Activated naive CD4-positive, alpha-beta T cell treated with anti-CD3 and anti-CD28 coated beads, Interleukin-2, amount 10 ng/mL, durations not matched to agents 7 days and 5 days (primary cell): ENCODE results near the gene AKAP11.

ENCODE experiments used
- CTCF ChIA-PET: fragments of 350-600 bp; sonication (Branson Sonifier 250); formaldehyde crosslinking; loops from one replicate; lab custom pipeline; 2021; ENCODE audit warnings: antibody characterized with exemption; lab: Charles Lee
- DNase-seq: peaks from one replicate; pipeline ENCODE4 v3.0.0-alpha.2; 2020
- H3K27ac Mint-ChIP-seq: one replicate; pipeline ENCODE4 v1.8.0; 2021; ENCODE audit warnings: mild to moderate bottlenecking, moderate library complexity, mixed read lengths
- H3K27me3 Mint-ChIP-seq: one replicate; pipeline ENCODE4 v1.8.0; 2021; ENCODE audit warnings: mild to moderate bottlenecking, mixed read lengths
- H3K36me3 Mint-ChIP-seq: one replicate; pipeline ENCODE4 v1.8.0; 2021; ENCODE audit warnings: mixed read lengths
- H3K4me1 Mint-ChIP-seq: one replicate; pipeline ENCODE4 v1.8.0; 2021; ENCODE audit warnings: mixed read lengths
- H3K4me3 Mint-ChIP-seq: one replicate; pipeline ENCODE4 v1.8.0; 2021; ENCODE audit warnings: mild to moderate bottlenecking, moderate library complexity, mixed read lengths
- H3K9me3 Mint-ChIP-seq: one replicate; pipeline ENCODE4 v1.8.0; 2021; ENCODE audit warnings: mixed read lengths

The AKAP11 gene

GRCh38 chr13:42333613-42334328, 61.8 kb downstream of the AKAP11 start:
- no peak for DNase-seq
- no peaks in the 10 kb centered on the region for H3K9me3 Mint-ChIP-seq
- no peak overlapping the region for H3K4me3 Mint-ChIP-seq
- H3K27me3 Mint-ChIP-seq: peaks cover 3% of the 10 kb centered on the region
- CTCF ChIA-PET: interaction anchor here (0.6 to 1.5 kb wide), 18 partner anchors 11 to 265 kb away, joined by 3 to 38 read pairs (median 4); no protein-coding TSS in a partner anchor
- peaks cover 6% of the 10 kb centered on the region for H3K36me3 Mint-ChIP-seq
- peaks cover 31% of the 10 kb centered on the region for H3K4me1 Mint-ChIP-seq
- H3K27ac Mint-ChIP-seq: no peak overlapping the region

- no peak for DNase-seq
- H3K27ac Mint-ChIP-seq: no peak overlapping the region
- H3K4me1 Mint-ChIP-seq: peaks cover 25% of the 10 kb centered on the region
- peaks cover 3% of the 10 kb centered on the region for H3K27me3 Mint-ChIP-seq
- no peak overlapping the region for H3K4me3 Mint-ChIP-seq
- CTCF ChIA-PET: interaction anchor here (0.6 to 1.5 kb wide), 18 partner anchors 11 to 264 kb away, joined by 3 to 38 read pairs (median 4); no protein-coding TSS in a partner anchor
- no peaks in the 10 kb centered on the region for H3K9me3 Mint-ChIP-seq
- peaks cover 5% of the 10 kb centered on the region for H3K36me3 Mint-ChIP-seq
Measured at GRCh38 chr13:42334329-42334706, 62.4 kb downstream of the AKAP11 start.

GRCh38 chr13:42337808-42338600, 66.1 kb downstream of the AKAP11 start:
- Mint-ChIP-seq H3K4me1 (peaks cover 23% of the 10 kb centered on the region), H3K9me3 (peaks cover 2% of the 10 kb centered on the region), H3K27ac (no peak overlapping the region), H3K36me3 (no peaks in the 10 kb centered on the region), H3K27me3 (peaks cover 3% of the 10 kb centered on the region), H3K4me3 (no peak overlapping the region)
- CTCF ChIA-PET: interaction anchor here (0.9 kb wide), 1 partner anchor 137 kb away, joined by 3 read pairs; no protein-coding TSS in a partner anchor
- DNase-seq: no peak

- CTCF ChIA-PET: interaction anchor here (1.4 kb wide), 1 partner anchor 11 kb away, joined by 6 read pairs; no protein-coding TSS in a partner anchor
Measured at GRCh38 chr13:42345367-42345766, 73.4 kb downstream of the AKAP11 start.

GRCh38 chr13:42348576-42348975, 76.6 kb downstream of the AKAP11 start:
- DNase-seq: no peak
- H3K27ac Mint-ChIP-seq: no peak overlapping the region
- peaks cover 27% of the 10 kb centered on the region for H3K4me1 Mint-ChIP-seq
- peaks cover 3% of the 10 kb centered on the region for H3K27me3 Mint-ChIP-seq
- H3K9me3 Mint-ChIP-seq: no peaks in the 10 kb centered on the region
- CTCF ChIA-PET: no interaction called here
- H3K4me3 Mint-ChIP-seq: no peak overlapping the region
- H3K36me3 Mint-ChIP-seq: peaks cover 2% of the 10 kb centered on the region

More at GRCh38 chr13:42345367-42345766, 73.4 kb downstream of the AKAP11 start:
- no peak for DNase-seq
- peaks cover 27% of the 10 kb centered on the region for H3K4me1 Mint-ChIP-seq
- H3K36me3 Mint-ChIP-seq: peaks cover 2% of the 10 kb centered on the region
- no peak overlapping the region for H3K4me3 Mint-ChIP-seq
- no peak overlapping the region for H3K27ac Mint-ChIP-seq
- H3K9me3 Mint-ChIP-seq: peaks cover 2% of the 10 kb centered on the region
- peaks cover 3% of the 10 kb centered on the region for H3K27me3 Mint-ChIP-seq

GRCh38 chr13:42350141-42350540, 78.2 kb downstream of the AKAP11 start:
- no peaks in the 10 kb centered on the region for H3K9me3 Mint-ChIP-seq
- H3K36me3 Mint-ChIP-seq: peaks cover 2% of the 10 kb centered on the region
- H3K4me1 Mint-ChIP-seq: peaks cover 39% of the 10 kb centered on the region
- H3K4me3 Mint-ChIP-seq: no peak overlapping the region
- H3K27me3 Mint-ChIP-seq: peaks cover 3% of the 10 kb centered on the region
- no peak for DNase-seq
- no peak overlapping the region for H3K27ac Mint-ChIP-seq
- CTCF ChIA-PET: no interaction called here

- Mint-ChIP-seq H3K36me3 (peaks cover 2% of the 10 kb centered on the region), H3K4me1 (peaks cover 43% of the 10 kb centered on the region), H3K4me3 (peak overlapping the region; percentile 24), H3K27ac (peak overlapping the region; percentile 92), H3K9me3 (no peaks in the 10 kb centered on the region), H3K27me3 (peaks cover 3% of the 10 kb centered on the region)
- CTCF ChIA-PET: interaction anchor here (0.6 to 1.7 kb wide), 11 partner anchors 20 to 241 kb away, joined by 3 to 10 read pairs (median 4); no protein-coding TSS in a partner anchor
- DNase-seq: peak; percentile 61
Measured at GRCh38 chr13:42354241-42355091, 82.5 kb downstream of the AKAP11 start.

GRCh38 chr13:42355092-42355485, 83.1 kb downstream of the AKAP11 start:
- Mint-ChIP-seq H3K27me3 (peaks cover under 1% of the 10 kb centered on the region), H3K36me3 (no peaks in the 10 kb centered on the region), H3K4me1 (peaks cover 37% of the 10 kb centered on the region), H3K4me3 (peak overlapping the region; percentile 7), H3K9me3 (no peaks in the 10 kb centered on the region), H3K27ac (peak overlapping the region; percentile 92)
- CTCF ChIA-PET: interaction anchor here (0.6 to 1.7 kb wide), 11 partner anchors 21 to 240 kb away, joined by 3 to 10 read pairs (median 4); no protein-coding TSS in a partner anchor
- DNase-seq: peak; percentile 73

- Mint-ChIP-seq H3K27ac (peak overlapping the region; percentile 92), H3K4me1 (peaks cover 37% of the 10 kb centered on the region), H3K4me3 (peak overlapping the region; percentile 7), H3K9me3 (no peaks in the 10 kb centered on the region), H3K27me3 (no peaks in the 10 kb centered on the region), H3K36me3 (no peaks in the 10 kb centered on the region)
- no peak for DNase-seq
- CTCF ChIA-PET: interaction anchor here (0.6 to 1.7 kb wide), 11 partner anchors 21 to 240 kb away, joined by 3 to 10 read pairs (median 4); no protein-coding TSS in a partner anchor
Measured at GRCh38 chr13:42355491-42356183, 83.7 kb downstream of the AKAP11 start.

- no peaks in the 10 kb centered on the region for H3K36me3 Mint-ChIP-seq
- DNase-seq: no peak
- peak overlapping the region; percentile 37 for H3K27ac Mint-ChIP-seq
- no peaks in the 10 kb centered on the region for H3K9me3 Mint-ChIP-seq
- no peaks in the 10 kb centered on the region for H3K27me3 Mint-ChIP-seq
- CTCF ChIA-PET: interaction anchor here (1.4 to 1.7 kb wide), 2 partner anchors 33 to 122 kb away, joined by 6 to 10 read pairs; no protein-coding TSS in a partner anchor
- no peak overlapping the region for H3K4me3 Mint-ChIP-seq
- H3K4me1 Mint-ChIP-seq: peaks cover 37% of the 10 kb centered on the region
Measured at GRCh38 chr13:42356184-42356575, 84.2 kb downstream of the AKAP11 start.

GRCh38 chr13:42360046-42360574, 88.2 kb downstream of the AKAP11 start:
- CTCF ChIA-PET: interaction anchor here (0.6 kb wide), 1 partner anchor 119 kb away, joined by 3 read pairs; no protein-coding TSS in a partner anchor
- Mint-ChIP-seq H3K27ac (no peak overlapping the region), H3K9me3 (no peaks in the 10 kb centered on the region), H3K27me3 (peaks cover 7% of the 10 kb centered on the region), H3K36me3 (no peaks in the 10 kb centered on the region), H3K4me3 (no peak overlapping the region), H3K4me1 (peaks cover 13% of the 10 kb centered on the region)
- no peak for DNase-seq

- H3K9me3 Mint-ChIP-seq: no peaks in the 10 kb centered on the region
- CTCF ChIA-PET: no interaction called here
Measured at GRCh38 chr13:42361701-42362100, 89.7 kb downstream of the AKAP11 start.

More at GRCh38 chr13:42361701-42362100, 89.7 kb downstream of the AKAP11 start:
- Mint-ChIP-seq H3K27me3 (peaks cover 7% of the 10 kb centered on the region), H3K4me1 (no peaks in the 10 kb centered on the region), H3K4me3 (no peak overlapping the region), H3K36me3 (no peaks in the 10 kb centered on the region), H3K27ac (no peak overlapping the region)
- no peak for DNase-seq
